ENCODE results near the gene OLFM1. TPM values are rescaled to one million over a fixed set of nuclear protein-coding genes. Genes with fewer than 3 reads are reported as not detected.

The OLFM1 gene
- total RNA-seq, 1 experiment from 2014 or later = not detected

GRCh38 chr9:135076143-135076875 is 11.2 kb upstream of the OLFM1 start:
- no peak for DNase-seq (ENCODE audit: low spot score)

- DNase-seq (ENCODE audit: low spot score) = no peak
Measured at GRCh38 chr9:135076876-135077430, 10.5 kb upstream of the OLFM1 start.

- DNase-seq (ENCODE audit: low spot score) = no peak
Measured at GRCh38 chr9:135077497-135078200, 9.8 kb upstream of the OLFM1 start.

GRCh38 chr9:135078361-135078821 is 9.1 kb upstream of the OLFM1 start:
- no peak for DNase-seq (ENCODE audit: low spot score)

- no peak for DNase-seq (ENCODE audit: low spot score)
Measured at GRCh38 chr9:135079018-135079417, 8.4 kb upstream of the OLFM1 start.

GRCh38 chr9:135079676-135080075 is 7.8 kb upstream of the OLFM1 start:
- DNase-seq (ENCODE audit: low spot score) = no peak

GRCh38 chr9:135080286-135081263 is 6.9 kb upstream of the OLFM1 start:
- DNase-seq (ENCODE audit: low spot score) = no peak

GRCh38 chr9:135081264-135081660 is 6.2 kb upstream of the OLFM1 start:
- no peak for DNase-seq (ENCODE audit: low spot score)

GRCh38 chr9:135081731-135082130 is 5.7 kb upstream of the OLFM1 start:
- DNase-seq (ENCODE audit: low spot score) = no peak

- no peak for DNase-seq (ENCODE audit: low spot score)
Measured at GRCh38 chr9:135082536-135082935, 4.9 kb upstream of the OLFM1 start.

GRCh38 chr9:135083241-135083810 is 4.1 kb upstream of the OLFM1 start:
- DNase-seq (ENCODE audit: low spot score) = no peak

GRCh38 chr9:135083831-135084230 is 3.6 kb upstream of the OLFM1 start:
- DNase-seq (ENCODE audit: low spot score) = no peak

- DNase-seq (ENCODE audit: low spot score) = no peak
Measured at GRCh38 chr9:135084262-135084661, 3.2 kb upstream of the OLFM1 start.

GRCh38 chr9:135084881-135085760 is 2.3 kb upstream of the OLFM1 start:
- no peak for DNase-seq (ENCODE audit: low spot score)

GRCh38 chr9:135085830-135086546 is 1.5 kb upstream of the OLFM1 start:
- DNase-seq (ENCODE audit: low spot score) = peak; percentile 82

GRCh38 chr9:135086597-135087488 is 625 bp upstream of the OLFM1 start:
- DNase-seq (ENCODE audit: low spot score) = no peak

GRCh38 chr9:135087899-135088347 is 455 bp downstream of the OLFM1 start:
- no peak for DNase-seq (ENCODE audit: low spot score)

GRCh38 chr9:135088348-135088978 is 995 bp downstream of the OLFM1 start:
- DNase-seq (ENCODE audit: low spot score) = no peak

All from HT-29 (cell line).